Loucy (cell line): ENCODE results near the gene INHBB.

Source experiments
- H2AFZ ChIP-seq: fragments of 200-600 bp; sonication (generic); 2 replicates; pipeline ENCODE4 v1.6.0; 2016; ENCODE audit warnings: antibody characterized with exemption, mild to moderate bottlenecking, low read length, moderate library complexity
- H3F3A ChIP-seq: fragments of 200-600 bp; 2 replicates; pipeline ENCODE4 v1.6.0; 2016; ENCODE audit warnings: antibody characterized with exemption, low read depth, mild to moderate bottlenecking
- H3K27me3 ChIP-seq: fragments of 200-600 bp; sonication (generic); 2 replicates; pipeline ENCODE4 v1.6.1; 2014; ENCODE audit warnings: low read length, mild to moderate bottlenecking; ENCODE audit not compliant: insufficient read depth, poor library complexity, severe bottlenecking
- H3K36me3 ChIP-seq: fragments of 200-600 bp; sonication (generic); 2 replicates; pipeline ENCODE4 v1.6.1; 2016; ENCODE audit warnings: low read length; ENCODE audit not compliant: insufficient read depth
- H3K4me1 ChIP-seq: fragments of 200-600 bp; sonication (generic); 2 replicates; pipeline ENCODE4 v1.5.1; 2014; ENCODE audit warnings: low read length, mild to moderate bottlenecking; ENCODE audit not compliant: insufficient read depth, poor library complexity, severe bottlenecking
- H3K4me2 ChIP-seq: fragments of 200-600 bp; sonication (generic); 2 replicates; pipeline ENCODE4 v1.6.0; 2014; ENCODE audit warnings: antibody characterized with exemption, low read length, low read depth, mild to moderate bottlenecking; ENCODE audit not compliant: poor library complexity, severe bottlenecking
- H3K4me3 ChIP-seq: fragments of 200-600 bp; sonication (generic); 2 replicates; pipeline ENCODE4 v1.5.1; 2014; ENCODE audit warnings: low read length, mild to moderate bottlenecking, mixed read lengths; ENCODE audit not compliant: poor library complexity, severe bottlenecking
- H3K79me2 ChIP-seq: fragments of 200-600 bp; sonication (generic); 2 replicates; pipeline ENCODE4 v1.6.1; 2014; ENCODE audit warnings: low read length; ENCODE audit not compliant: insufficient read depth
- H3K9ac ChIP-seq: fragments of 200-600 bp; sonication (generic); 2 replicates; pipeline ENCODE4 v1.6.0; 2014; ENCODE audit warnings: mild to moderate bottlenecking, low read depth, low read length, moderate library complexity; ENCODE audit not compliant: poor library complexity, severe bottlenecking
- H3K9me2 ChIP-seq: fragments of 200-600 bp; sonication (generic); replicated peaks from 2 replicates; pipeline ENCODE4 v1.6.1; 2016; ENCODE audit warnings: low read depth, low read length, mixed read lengths
- H3K9me3 ChIP-seq: fragments of 200-600 bp; sonication (generic); 2 replicates; pipeline ENCODE4 v1.6.1; 2014; ENCODE audit warnings: mild to moderate bottlenecking, antibody characterized with exemption, low read length, low read depth; ENCODE audit not compliant: insufficient read depth
- H4K20me1 ChIP-seq: fragments of 200-600 bp; sonication (generic); 2 replicates; pipeline ENCODE4 v1.6.0; 2014; ENCODE audit warnings: antibody characterized with exemption, low read length, mild to moderate bottlenecking; ENCODE audit not compliant: insufficient read depth, poor library complexity, severe bottlenecking
- CTCF ChIP-seq: fragments of 200-600 bp; sonication (generic); conservative IDR thresholded peaks from 2 replicates; pipeline ENCODE4 v1.5.1; 2014; ENCODE audit warnings: mild to moderate bottlenecking, antibody characterized with exemption, low read length
- EZH2phosphoT487 ChIP-seq: fragments of 200-600 bp; IDR thresholded peaks from 2 replicates; pipeline ENCODE4 v1.6.1; 2018; ENCODE audit warnings: antibody characterized with exemption, mild to moderate bottlenecking, moderate library complexity, borderline replicate concordance

INHBB gene

GRCh38 chr2:120376679-120377640 lies 31.0 kb downstream of the INHBB start:
- Histone ChIP-seq H3K27me3 (no peaks in the 10 kb centered on the region), H3K4me1 (no peaks in the 10 kb centered on the region), H3K36me3 (no peaks in the 10 kb centered on the region), H3K9ac (no peak overlapping the region), H3K4me2 (no peak overlapping the region), H3K9me3 (no peaks in the 10 kb centered on the region), H3F3A (no peaks in the 10 kb centered on the region), H3K79me2 (no peaks in the 10 kb centered on the region), H3K9me2 (no peaks in the 10 kb centered on the region), H4K20me1 (no peaks in the 10 kb centered on the region), H2AFZ (no peak overlapping the region), H3K4me3 (no peak overlapping the region)
- TF ChIP-seq CTCF = no peak
- TF ChIP-seq EZH2phosphoT487 = no peak

GRCh38 chr2:120378605-120379004 lies 32.7 kb downstream of the INHBB start:
- Histone ChIP-seq H3K27me3 (no peaks in the 10 kb centered on the region), H3K9ac (no peak overlapping the region), H3K9me2 (no peaks in the 10 kb centered on the region), H3K4me3 (no peak overlapping the region), H2AFZ (no peak overlapping the region), H3K36me3 (no peaks in the 10 kb centered on the region), H3K4me2 (no peak overlapping the region), H3K9me3 (no peaks in the 10 kb centered on the region), H4K20me1 (no peaks in the 10 kb centered on the region), H3K79me2 (no peaks in the 10 kb centered on the region), H3K4me1 (no peaks in the 10 kb centered on the region), H3F3A (no peaks in the 10 kb centered on the region)
- TF ChIP-seq EZH2phosphoT487 (no peak), CTCF (no peak)

GRCh38 chr2:120379916-120380893 lies 34.3 kb downstream of the INHBB start:
- Histone ChIP-seq H3F3A (no peaks in the 10 kb centered on the region), H3K27me3 (no peaks in the 10 kb centered on the region), H3K79me2 (no peaks in the 10 kb centered on the region), H3K4me2 (no peak overlapping the region), H3K36me3 (no peaks in the 10 kb centered on the region), H2AFZ (no peak overlapping the region), H3K4me1 (no peaks in the 10 kb centered on the region), H3K9me2 (no peaks in the 10 kb centered on the region), H4K20me1 (no peaks in the 10 kb centered on the region), H3K9me3 (no peaks in the 10 kb centered on the region), H3K4me3 (no peak overlapping the region), H3K9ac (no peak overlapping the region)
- no peak for TF ChIP-seq CTCF
- TF ChIP-seq EZH2phosphoT487 = no peak
